ENCODE data around the gene PBXIP1.
A peak's percentile ranks its signal among the peaks of the same experiment; 100 is the strongest.

The PBXIP1 gene

GRCh38 chr1:154936555-154937084, 19.3 kb downstream of the PBXIP1 start, which contains the start of gene PMVK:
Gene PMVK (minus strand): TSS chr1:154936719. CDS start chr1:154936685, 34 bp downstream.
- peak within 1 kb of the TSS; percentile 84 for H3K4me2 ChIP-seq (ENCODE audit: low read length)
- H3K27me3 ChIP-seq (ENCODE audit: low read depth, low read length) = no peaks in the 10 kb centered on the region
- no peaks in the 10 kb centered on the region for H4K20me1 ChIP-seq (ENCODE audit: insufficient read depth, low read length)
- H3K36me3 ChIP-seq (replicated peaks; ENCODE audit: low read depth, low read length) = peaks cover 3% of the 10 kb centered on the region
- peak within 1 kb of the TSS; percentile 78 for H3K4me3 ChIP-seq (ENCODE audit: low read length)
- peaks cover 31% of the 10 kb centered on the region for H3K4me1 ChIP-seq (ENCODE audit: low read length)
- peak within 1 kb of the TSS; percentile 83 for H2AFZ ChIP-seq (ENCODE audit: low read depth, low read length)
- peak within 1 kb of the TSS; percentile 81 for H3K27ac ChIP-seq (ENCODE audit: low read length)
- peak within 1 kb of the TSS; percentile 84 for H3K9ac ChIP-seq (ENCODE audit: low read length)
- peak; percentile 59 for TF ChIP-seq CTCF (IDR thresholded peaks at IDR 0.05; ENCODE audit: low read depth, low read length)
- TF ChIP-seq EZH2phosphoT487 (IDR thresholded peaks at IDR 0.05; ENCODE audit: low read depth) = no peak
- peaks cover 14% of the 10 kb centered on the region for H3K79me2 ChIP-seq (ENCODE audit: low read length)
- no peaks in the 10 kb centered on the region for H3K9me3 ChIP-seq (ENCODE audit: insufficient read depth, low read length)

GRCh38 chr1:154935749-154936554, 19.9 kb downstream of the PBXIP1 start:
- Histone ChIP-seq H3K9me3 (ENCODE audit: insufficient read depth, low read length) (no peaks in the 10 kb centered on the region), H3K79me2 (ENCODE audit: low read length) (peaks cover 14% of the 10 kb centered on the region)

GRCh38 chr1:154934358-154934948, 21.4 kb downstream of the PBXIP1 start:
- Histone ChIP-seq H3K9ac (ENCODE audit: low read length) (no peak overlapping the region), H3K4me1 (ENCODE audit: low read length) (peaks cover 14% of the 10 kb centered on the region), H3K27ac (ENCODE audit: low read length) (no peak overlapping the region), H4K20me1 (ENCODE audit: insufficient read depth, low read length) (no peaks in the 10 kb centered on the region), H2AFZ (ENCODE audit: low read depth, low read length) (no peak overlapping the region), H3K27me3 (ENCODE audit: low read depth, low read length) (no peaks in the 10 kb centered on the region), H3K36me3 (replicated peaks; ENCODE audit: low read depth, low read length) (peaks cover 5% of the 10 kb centered on the region), H3K9me3 (ENCODE audit: insufficient read depth, low read length) (no peaks in the 10 kb centered on the region), H3K4me2 (ENCODE audit: low read length) (no peak overlapping the region), H3K79me2 (ENCODE audit: low read length) (peaks cover 14% of the 10 kb centered on the region), H3K4me3 (ENCODE audit: low read length) (no peak overlapping the region)
- TF ChIP-seq CTCF (IDR thresholded peaks at IDR 0.05; ENCODE audit: low read depth, low read length) (no peak), EZH2phosphoT487 (IDR thresholded peaks at IDR 0.05; ENCODE audit: low read depth) (no peak)

More at GRCh38 chr1:154935749-154936554, 19.9 kb downstream of the PBXIP1 start:
- peak overlapping the region; percentile 83 for H2AFZ ChIP-seq (ENCODE audit: low read depth, low read length)
- TF ChIP-seq CTCF (IDR thresholded peaks at IDR 0.05; ENCODE audit: low read depth, low read length) = no peak
- no peak for TF ChIP-seq EZH2phosphoT487 (IDR thresholded peaks at IDR 0.05; ENCODE audit: low read depth)
- peak overlapping the region; percentile 78 for H3K4me3 ChIP-seq (ENCODE audit: low read length)
- no peaks in the 10 kb centered on the region for H4K20me1 ChIP-seq (ENCODE audit: insufficient read depth, low read length)
- H3K4me1 ChIP-seq (ENCODE audit: low read length) = peaks cover 25% of the 10 kb centered on the region
- H3K9ac ChIP-seq (ENCODE audit: low read length) = peak overlapping the region; percentile 84
- H3K27me3 ChIP-seq (ENCODE audit: low read depth, low read length) = no peaks in the 10 kb centered on the region
- H3K4me2 ChIP-seq (ENCODE audit: low read length) = peak overlapping the region; percentile 84
- peak overlapping the region; percentile 81 for H3K27ac ChIP-seq (ENCODE audit: low read length)
- H3K36me3 ChIP-seq (replicated peaks; ENCODE audit: low read depth, low read length) = peaks cover 3% of the 10 kb centered on the region

DNA sequence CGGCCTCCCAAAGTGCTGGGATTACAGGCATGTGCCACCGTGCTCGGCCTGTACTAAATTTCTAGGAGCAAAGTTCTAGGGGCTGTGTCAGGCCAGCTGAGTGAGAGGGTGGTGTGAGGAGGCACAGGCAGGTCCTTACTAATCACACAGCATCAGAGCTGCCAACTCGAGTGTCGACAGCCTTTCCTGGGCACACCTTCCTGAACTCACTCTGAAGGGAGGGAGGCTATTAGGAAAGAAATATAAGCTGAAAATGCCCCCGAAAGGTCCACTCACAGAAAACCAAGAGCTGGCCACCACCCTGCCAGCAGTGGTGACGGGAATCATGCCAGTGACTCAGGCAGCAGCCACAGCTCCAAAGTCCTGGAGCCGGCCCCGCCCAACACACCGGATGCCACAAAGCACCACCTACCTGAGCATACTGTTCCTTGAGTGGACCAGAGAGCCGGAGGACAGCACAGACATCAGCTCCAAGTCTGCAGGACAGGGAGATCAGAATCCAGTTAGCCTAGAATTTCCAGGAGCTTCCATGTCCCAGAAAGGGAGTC, 23.9 kb downstream of the PBXIP1 start:
- Histone ChIP-seq H3K9ac (ENCODE audit: low read length) (no peak overlapping the region), H3K27me3 (ENCODE audit: low read depth, low read length) (no peaks in the 10 kb centered on the region), H3K79me2 (ENCODE audit: low read length) (peaks cover 14% of the 10 kb centered on the region), H3K4me3 (ENCODE audit: low read length) (no peak overlapping the region), H3K36me3 (replicated peaks; ENCODE audit: low read depth, low read length) (peaks cover 16% of the 10 kb centered on the region), H3K27ac (ENCODE audit: low read length) (no peak overlapping the region), H3K4me2 (ENCODE audit: low read length) (no peak overlapping the region), H3K9me3 (ENCODE audit: insufficient read depth, low read length) (no peaks in the 10 kb centered on the region), H4K20me1 (ENCODE audit: insufficient read depth, low read length) (no peaks in the 10 kb centered on the region), H2AFZ (ENCODE audit: low read depth, low read length) (no peak overlapping the region), H3K4me1 (ENCODE audit: low read length) (peaks cover 7% of the 10 kb centered on the region)
- TF ChIP-seq EZH2phosphoT487 (IDR thresholded peaks at IDR 0.05; ENCODE audit: low read depth) = no peak

Data from OCI-LY3 (cell line).